22Rv1 (cell line): Measurements from ENCODE around the gene GATAD2B.

ENCODE experiments used
- ZFX ChIP-seq: fragments of 450-650 bp; IDR thresholded peaks from 2 replicates; pipeline ENCODE4 v1.6.1; 2017; ENCODE audit warnings: antibody characterized with exemption, borderline replicate concordance
- TF ChIP-seq, protein P1 (sequence below): fragments of 450-650 bp; IDR thresholded peaks from 2 replicates; pipeline ENCODE4 v1.5.1; 2017; ENCODE audit warnings: mild to moderate bottlenecking

DNA sequence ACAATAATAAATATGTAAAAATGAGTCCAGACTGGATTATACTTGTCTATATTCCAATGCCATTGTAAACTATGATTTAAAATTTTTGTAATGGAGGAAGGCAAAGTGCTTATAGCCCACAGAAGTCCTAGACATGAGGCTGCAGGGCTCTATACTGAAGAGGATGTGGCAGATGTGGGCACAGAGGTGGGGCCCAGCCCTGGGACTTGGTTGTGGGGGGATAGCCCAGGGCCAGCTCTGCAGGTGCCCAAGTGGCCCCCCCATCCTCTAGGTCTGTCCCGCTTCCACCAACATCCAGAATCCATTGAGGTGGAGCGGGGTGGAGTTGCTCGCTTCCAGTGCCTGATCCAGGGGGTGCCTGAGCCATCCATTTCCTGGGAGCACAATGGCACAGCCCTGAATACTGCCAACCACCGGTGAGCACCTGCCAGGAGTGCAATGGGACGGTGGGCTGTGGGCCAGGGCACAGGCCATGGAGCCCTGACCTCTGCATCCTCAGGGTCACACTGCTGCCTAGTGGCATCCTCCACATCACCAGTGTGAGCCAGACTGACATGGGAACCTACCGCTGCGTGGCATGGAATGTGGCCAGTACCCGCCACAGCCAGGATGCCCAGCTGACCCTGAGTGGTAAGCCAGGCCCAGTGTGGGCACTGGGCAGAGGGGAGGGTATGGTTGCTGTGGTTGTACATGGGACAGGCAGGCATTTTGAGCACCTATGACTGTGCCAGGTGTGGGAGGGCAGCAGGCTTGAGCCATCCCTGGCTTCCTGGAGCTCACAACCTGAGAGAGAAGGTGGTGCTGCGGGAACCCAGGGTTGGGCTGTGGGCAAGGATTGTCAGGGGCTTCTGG, 126.6 kb downstream of the GATAD2B start:
- TF ChIP-seq, protein P1, sequence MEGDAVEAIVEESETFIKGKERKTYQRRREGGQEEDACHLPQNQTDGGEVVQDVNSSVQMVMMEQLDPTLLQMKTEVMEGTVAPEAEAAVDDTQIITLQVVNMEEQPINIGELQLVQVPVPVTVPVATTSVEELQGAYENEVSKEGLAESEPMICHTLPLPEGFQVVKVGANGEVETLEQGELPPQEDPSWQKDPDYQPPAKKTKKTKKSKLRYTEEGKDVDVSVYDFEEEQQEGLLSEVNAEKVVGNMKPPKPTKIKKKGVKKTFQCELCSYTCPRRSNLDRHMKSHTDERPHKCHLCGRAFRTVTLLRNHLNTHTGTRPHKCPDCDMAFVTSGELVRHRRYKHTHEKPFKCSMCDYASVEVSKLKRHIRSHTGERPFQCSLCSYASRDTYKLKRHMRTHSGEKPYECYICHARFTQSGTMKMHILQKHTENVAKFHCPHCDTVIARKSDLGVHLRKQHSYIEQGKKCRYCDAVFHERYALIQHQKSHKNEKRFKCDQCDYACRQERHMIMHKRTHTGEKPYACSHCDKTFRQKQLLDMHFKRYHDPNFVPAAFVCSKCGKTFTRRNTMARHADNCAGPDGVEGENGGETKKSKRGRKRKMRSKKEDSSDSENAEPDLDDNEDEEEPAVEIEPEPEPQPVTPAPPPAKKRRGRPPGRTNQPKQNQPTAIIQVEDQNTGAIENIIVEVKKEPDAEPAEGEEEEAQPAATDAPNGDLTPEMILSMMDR = no peak
- no peak for TF ChIP-seq ZFX
